ENCODE measurements around the gene ABCA13. TPM values are rescaled to one million over a fixed set of nuclear protein-coding genes. Genes with fewer than 3 reads are reported as not detected.

ABCA13 gene
- total RNA-seq, 1 experiment from 2014 or later = 1.7 TPM

- DNase-seq (ENCODE audit: low read depth, low spot score) (no peak), ATAC-seq (no peak)
- H3K9me3 ChIP-seq (ENCODE audit: control insufficient read depth, insufficient read depth, low read depth, low read length) = no peaks in the 10 kb centered on the region
- CTCF ChIA-PET = no interaction called here
- no TSS peak for BruUV-seq (replicated peaks)
- peak overlapping the region; percentile 89 for H3K27ac ChIP-seq (ENCODE audit: low read length)
- in situ Hi-C loops (cut with HindIII; ENCODE audit: low pct_unique_long_range_greater_than_20kb, low sequenced_read_pairs) = no loop called here
- no peak overlapping the region for H3K4me3 ChIP-seq (ENCODE audit: low read depth in 2 of 2, low read length in 2 of 2)
- no peaks in the 10 kb centered on the region for H3K27me3 ChIP-seq (ENCODE audit: control insufficient read depth, insufficient read depth, low read length)
- H3K4me1 ChIP-seq (ENCODE audit: control insufficient read depth, insufficient read depth, low read length) = peaks cover 25% of the 10 kb centered on the region
- TF ChIP-seq TCF7L2 (IDR thresholded peaks at IDR 0.05; ENCODE audit: low read depth, low read length) = no peak
- TF ChIP-seq POLR2AphosphoS5 (IDR thresholded peaks at IDR 0.05; ENCODE audit: low read depth, low read length) = no peak
- no peak for TF ChIP-seq REST (IDR thresholded peaks at IDR 0.05; ENCODE audit: insufficient read depth in 1 of 2, low read depth in 2 of 2, low read length in 1 of 2)
- no peak for TF ChIP-seq SIN3A (IDR thresholded peaks at IDR 0.05; ENCODE audit: borderline replicate concordance, insufficient read depth, low read depth, low read length)
- no peak for TF ChIP-seq CTCF (IDR thresholded peaks at IDR 0.05)
- no peaks in the 10 kb centered on the region for H3K36me3 ChIP-seq (ENCODE audit: control insufficient read depth, insufficient read depth, low read length)
- intact Hi-C loops (cut with micrococcal nuclease; ENCODE audit: unreplicated experiment) = loop anchor here (5.0 kb wide), 1 partner anchor 68 kb away; no protein-coding TSS in a partner anchor
- POLR2A ChIA-PET = no interaction called here
Measured at GRCh38 chr7:48429117-48429516, 257.9 kb downstream of the ABCA13 start.

- Histone ChIP-seq H3K27me3 (ENCODE audit: control insufficient read depth, insufficient read depth, low read length) (no peaks in the 10 kb centered on the region), H3K4me1 (ENCODE audit: control insufficient read depth, insufficient read depth, low read length) (no peaks in the 10 kb centered on the region), H3K4me3 (ENCODE audit: low read depth in 2 of 2, low read length in 2 of 2) (no peak overlapping the region), H3K36me3 (ENCODE audit: control insufficient read depth, insufficient read depth, low read length) (no peaks in the 10 kb centered on the region), H3K9me3 (ENCODE audit: control insufficient read depth, insufficient read depth, low read depth, low read length) (no peaks in the 10 kb centered on the region), H3K27ac (ENCODE audit: low read length) (no peak overlapping the region; the same call in 1 of the 2 replicates)
- ChIA-PET CTCF (no interaction called here), POLR2A (no interaction called here)
- DNase-seq (ENCODE audit: low read depth, low spot score) (no peak), ATAC-seq (no peak)
- intact Hi-C loops (cut with micrococcal nuclease; ENCODE audit: unreplicated experiment) = no loop called here
- in situ Hi-C loops (cut with HindIII; ENCODE audit: low pct_unique_long_range_greater_than_20kb, low sequenced_read_pairs) = no loop called here
- TF ChIP-seq REST (IDR thresholded peaks at IDR 0.05; ENCODE audit: insufficient read depth in 1 of 2, low read depth in 2 of 2, low read length in 1 of 2) (no peak), POLR2AphosphoS5 (IDR thresholded peaks at IDR 0.05; ENCODE audit: low read depth, low read length) (no peak), TCF7L2 (IDR thresholded peaks at IDR 0.05; ENCODE audit: low read depth, low read length) (no peak), CTCF (IDR thresholded peaks at IDR 0.05) (no peak), SIN3A (IDR thresholded peaks at IDR 0.05; ENCODE audit: borderline replicate concordance, insufficient read depth, low read depth, low read length) (no peak)
- no TSS peak for BruUV-seq (replicated peaks)
Measured at GRCh38 chr7:48438206-48438605, 266.9 kb downstream of the ABCA13 start.

Measured in Panc1 (cell line).